ENCODE measurements around the gene TCP11L1. TPM values are rescaled to one million over a fixed set of nuclear protein-coding genes. Genes with fewer than 3 reads are reported as not detected.

The TCP11L1 gene, protein sequence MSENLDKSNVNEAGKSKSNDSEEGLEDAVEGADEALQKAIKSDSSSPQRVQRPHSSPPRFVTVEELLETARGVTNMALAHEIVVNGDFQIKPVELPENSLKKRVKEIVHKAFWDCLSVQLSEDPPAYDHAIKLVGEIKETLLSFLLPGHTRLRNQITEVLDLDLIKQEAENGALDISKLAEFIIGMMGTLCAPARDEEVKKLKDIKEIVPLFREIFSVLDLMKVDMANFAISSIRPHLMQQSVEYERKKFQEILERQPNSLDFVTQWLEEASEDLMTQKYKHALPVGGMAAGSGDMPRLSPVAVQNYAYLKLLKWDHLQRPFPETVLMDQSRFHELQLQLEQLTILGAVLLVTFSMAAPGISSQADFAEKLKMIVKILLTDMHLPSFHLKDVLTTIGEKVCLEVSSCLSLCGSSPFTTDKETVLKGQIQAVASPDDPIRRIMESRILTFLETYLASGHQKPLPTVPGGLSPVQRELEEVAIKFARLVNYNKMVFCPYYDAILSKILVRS
- total RNA-seq (2014; rRNA removed; shearing (Covaris generic)) = 12.4 and 18.5 TPM in 2 replicates

DNA sequence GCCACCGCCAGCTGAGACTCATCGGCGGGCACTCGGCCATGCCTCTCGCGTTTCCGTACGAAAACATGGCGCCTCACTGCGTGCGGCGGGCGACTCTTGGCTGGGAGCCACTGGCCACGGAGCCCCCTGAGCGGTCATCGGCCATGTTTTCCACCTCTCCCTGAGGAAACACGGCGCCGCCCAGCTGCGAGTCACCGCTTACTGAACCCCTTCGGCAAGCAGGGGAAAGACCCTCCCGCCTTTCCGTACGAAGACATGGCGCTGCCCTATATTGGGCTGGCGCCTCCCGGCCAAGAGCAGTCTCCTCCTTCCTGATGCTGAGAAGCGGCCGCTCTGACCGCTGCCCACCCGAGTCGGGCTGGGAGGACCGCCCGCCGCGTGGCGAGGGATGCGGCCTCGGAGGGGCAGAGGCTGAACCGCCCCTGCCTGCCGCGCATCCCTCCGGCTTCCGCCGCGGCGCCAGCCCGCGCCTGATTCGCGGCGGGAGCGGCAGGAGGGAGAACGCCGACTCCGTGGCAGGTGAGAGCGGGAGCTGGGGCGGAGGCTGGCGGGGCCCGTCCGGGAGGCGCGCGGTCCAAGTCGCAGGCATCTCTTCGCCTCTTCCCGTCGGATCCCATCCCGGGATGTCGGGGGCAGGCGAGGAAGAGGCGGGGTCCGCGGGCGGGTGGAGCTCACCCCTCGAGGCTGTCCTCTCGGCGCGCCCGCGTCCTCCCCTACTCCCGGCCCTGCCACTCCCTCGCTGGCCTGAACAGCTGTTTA, at the start of gene TCP11L1:
TCP11L1 (plus strand) TSS at position 299 of the 759 bp plus-strand sequence. CDS start 4,202 bp downstream, outside the sequence.
- DNase-seq (ENCODE audit: low read depth) = peak; percentile 86

DNA sequence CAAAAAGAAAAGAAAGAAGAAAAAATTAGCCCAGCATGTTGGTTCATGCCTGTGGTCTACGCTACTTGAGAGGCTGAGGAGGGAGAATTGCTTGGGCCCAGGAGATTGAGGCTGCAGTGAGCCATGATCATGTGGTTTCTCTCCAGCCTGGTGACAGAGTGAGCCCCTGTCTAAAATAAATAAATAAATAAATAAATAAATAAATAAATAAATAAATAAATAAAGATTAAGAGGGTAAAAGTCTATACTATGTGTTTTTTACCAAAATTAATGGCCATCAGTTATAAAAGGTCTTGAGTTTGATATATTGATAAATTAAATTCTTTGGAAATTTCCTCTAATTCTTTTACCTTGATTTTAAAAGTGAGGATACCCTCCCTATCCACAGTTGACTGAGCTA, 48.9 kb upstream of the TCP11L1 start:
- no peak for DNase-seq (ENCODE audit: low read depth)

DNA sequence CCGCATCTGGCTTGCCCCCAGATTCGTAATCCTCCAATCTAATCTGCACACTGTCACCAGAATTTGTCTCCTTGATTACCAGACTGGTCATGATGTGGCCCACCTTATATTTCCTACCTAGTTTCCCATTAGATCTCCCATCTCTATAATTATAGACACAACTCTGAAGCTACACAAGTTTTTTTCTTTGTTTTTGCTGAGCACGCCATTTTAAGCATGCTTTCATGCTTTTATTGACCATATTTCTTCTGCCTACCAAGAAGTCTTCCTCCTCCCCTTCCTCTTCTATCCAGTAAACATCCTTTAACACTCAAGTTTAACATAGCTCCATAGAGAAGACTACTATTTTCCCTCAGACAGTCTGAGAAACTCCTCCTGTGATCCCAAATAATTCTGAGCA, 47.9 kb upstream of the TCP11L1 start:
- no peak for DNase-seq (ENCODE audit: low read depth)

DNA sequence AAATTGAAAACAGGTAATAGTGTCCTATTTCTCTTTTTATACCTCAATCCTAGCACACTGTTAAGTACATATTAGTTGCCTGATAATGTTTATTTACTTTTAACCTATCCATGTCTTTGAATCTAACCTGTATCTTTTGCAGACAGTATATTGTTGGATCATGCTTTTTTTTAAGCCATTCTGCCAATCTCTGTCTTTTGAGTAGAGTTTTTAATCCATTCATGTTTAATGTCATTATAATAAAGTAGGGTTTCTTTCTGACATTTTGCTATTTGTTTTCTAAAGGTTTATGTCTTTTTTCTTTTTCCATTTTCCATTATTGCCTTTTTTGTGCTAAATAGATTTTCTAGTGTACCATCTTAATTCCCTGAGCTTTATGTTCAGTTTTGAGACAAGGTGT, 47.5 kb upstream of the TCP11L1 start:
- no peak for DNase-seq (ENCODE audit: low read depth)

DNA sequence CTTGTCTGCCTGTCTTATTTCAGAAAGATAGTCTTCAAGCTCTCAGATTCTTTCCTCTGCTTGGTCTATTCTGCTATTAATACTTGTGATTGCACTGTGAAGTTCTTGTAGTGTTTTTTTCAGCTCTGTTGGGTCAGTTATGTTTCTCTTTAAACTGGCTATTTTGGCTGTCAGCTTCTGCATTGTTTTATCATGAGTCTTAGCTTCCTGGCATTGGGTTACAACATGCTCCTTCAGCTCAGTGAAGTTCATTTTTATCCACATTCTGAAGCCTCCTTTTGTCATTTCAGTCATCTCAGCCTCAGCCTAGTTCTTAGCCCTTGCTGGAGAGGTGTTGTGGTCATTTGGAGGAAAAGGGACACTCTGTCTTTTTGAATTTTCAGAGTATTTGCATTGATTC, 39.2 kb upstream of the TCP11L1 start:
- peak; percentile 68 for DNase-seq (ENCODE audit: low read depth)

DNA sequence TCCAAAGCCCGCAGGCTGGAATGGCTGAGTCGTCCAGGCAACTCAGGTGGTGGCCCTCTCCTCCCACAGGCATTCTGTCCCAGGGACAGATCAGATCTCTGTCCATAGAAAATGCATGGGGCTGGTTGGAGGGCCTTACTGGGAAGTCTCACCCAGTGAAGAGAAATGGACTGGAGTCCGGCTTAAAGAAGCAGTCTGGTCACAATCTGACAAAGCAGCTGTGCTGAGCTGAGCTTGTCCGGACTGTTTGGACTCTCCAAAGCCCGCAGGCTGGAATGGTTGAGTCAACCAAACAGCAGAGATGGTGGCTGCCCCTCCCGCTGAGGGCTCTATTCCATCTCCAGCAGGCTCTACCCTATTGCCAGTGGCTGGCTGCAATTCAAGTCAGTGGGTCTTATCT, 38.1 kb upstream of the TCP11L1 start:
- peak; percentile 38 for DNase-seq (ENCODE audit: low read depth)

DNA sequence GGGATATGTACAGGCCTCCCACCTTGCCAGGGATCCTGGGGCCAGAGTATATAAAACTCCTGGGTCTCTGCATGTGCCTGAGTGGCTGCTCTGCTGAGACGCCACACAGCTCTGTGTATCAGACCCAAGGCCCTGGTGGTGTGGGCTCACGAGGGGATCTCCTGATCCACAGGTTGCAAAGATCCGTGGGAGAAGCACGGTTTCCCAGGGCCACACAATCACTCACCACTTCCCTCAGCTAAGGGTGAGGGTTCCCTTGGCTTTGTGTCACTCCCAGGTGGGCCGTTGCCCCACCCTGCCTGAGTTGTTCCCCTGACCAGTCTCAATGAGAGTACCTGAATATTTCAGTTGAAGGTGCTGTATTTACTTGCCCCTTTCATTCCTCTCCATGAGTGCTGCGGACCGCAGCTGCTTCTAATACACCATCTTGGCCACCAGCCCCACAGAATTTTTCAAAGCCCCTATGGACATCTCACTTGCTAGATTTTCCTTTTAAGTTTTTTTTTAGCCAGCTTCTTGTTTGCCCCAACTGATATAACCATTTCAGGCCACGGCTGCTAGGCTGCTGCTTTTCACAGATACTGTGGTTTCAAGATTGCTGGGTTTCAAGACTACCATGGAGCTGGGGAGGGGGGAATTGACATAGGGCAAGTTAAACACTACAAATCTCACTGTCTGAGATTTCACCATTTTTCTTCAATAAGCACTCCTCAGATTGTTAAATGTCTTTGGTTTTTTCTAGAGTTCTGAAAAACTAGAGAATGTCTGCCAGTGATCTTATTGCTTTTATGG, 37.4 kb upstream of the TCP11L1 start:
- DNase-seq (ENCODE audit: low read depth) = no peak

DNA sequence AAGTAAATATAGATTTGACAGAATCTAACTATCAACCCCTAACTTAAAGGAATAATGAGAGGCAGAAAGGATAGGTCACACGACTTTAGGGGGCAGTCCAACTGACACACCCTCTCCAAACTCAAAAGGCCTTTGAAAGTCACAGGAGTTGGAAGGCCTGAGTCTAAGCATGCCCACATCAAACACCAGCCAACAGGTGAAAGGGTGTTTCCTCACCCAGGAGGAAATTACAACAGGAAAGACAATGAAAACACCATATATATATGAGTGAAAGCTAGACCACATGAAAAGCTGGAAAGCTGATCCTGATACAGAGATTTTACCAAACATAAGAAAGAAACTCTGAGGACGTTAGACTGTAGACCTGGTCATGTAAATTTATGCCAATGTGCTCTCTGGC, 34.2 kb upstream of the TCP11L1 start:
- no peak for DNase-seq (ENCODE audit: low read depth)

DNA sequence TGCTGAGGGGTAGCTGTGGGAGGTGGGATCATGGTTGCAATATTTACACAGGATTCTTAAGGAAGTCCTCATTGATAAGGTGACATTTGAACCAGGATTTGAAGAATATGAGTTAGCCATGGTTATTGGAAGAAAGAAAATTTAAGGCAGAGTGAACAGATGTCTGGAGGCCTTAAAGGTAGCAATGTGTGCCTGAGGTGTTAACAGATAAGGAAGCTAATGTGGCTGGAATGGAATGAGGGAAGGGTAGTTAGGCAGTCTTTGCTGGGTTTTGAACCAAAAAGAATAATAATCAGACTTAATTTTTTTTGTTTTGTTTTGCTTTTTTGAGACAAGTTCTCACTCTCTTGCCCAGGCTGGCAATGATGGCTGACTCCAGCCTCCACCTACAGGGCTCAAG, 33.4 kb upstream of the TCP11L1 start:
- no peak for DNase-seq (ENCODE audit: low read depth)

DNA sequence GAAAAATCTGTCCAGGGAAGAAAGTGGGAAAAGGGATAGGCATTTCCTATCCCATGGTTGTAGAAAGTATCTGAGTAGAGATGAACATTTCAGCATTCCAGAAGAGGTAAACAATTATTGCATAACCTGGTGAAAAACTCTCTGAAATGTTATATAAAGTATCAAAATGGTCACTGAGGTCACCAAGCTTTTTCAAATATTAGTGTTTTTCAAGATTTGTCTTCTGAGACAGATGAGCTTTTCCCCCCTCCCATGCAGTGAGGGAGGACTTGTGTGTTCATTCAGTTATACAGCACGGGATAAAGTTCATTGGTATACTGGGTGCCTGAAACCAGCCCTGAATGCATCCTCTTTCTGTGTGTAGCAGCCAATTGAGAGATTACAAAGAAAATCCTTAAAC, 25.6 kb upstream of the TCP11L1 start:
- no peak for DNase-seq (ENCODE audit: low read depth)

DNA sequence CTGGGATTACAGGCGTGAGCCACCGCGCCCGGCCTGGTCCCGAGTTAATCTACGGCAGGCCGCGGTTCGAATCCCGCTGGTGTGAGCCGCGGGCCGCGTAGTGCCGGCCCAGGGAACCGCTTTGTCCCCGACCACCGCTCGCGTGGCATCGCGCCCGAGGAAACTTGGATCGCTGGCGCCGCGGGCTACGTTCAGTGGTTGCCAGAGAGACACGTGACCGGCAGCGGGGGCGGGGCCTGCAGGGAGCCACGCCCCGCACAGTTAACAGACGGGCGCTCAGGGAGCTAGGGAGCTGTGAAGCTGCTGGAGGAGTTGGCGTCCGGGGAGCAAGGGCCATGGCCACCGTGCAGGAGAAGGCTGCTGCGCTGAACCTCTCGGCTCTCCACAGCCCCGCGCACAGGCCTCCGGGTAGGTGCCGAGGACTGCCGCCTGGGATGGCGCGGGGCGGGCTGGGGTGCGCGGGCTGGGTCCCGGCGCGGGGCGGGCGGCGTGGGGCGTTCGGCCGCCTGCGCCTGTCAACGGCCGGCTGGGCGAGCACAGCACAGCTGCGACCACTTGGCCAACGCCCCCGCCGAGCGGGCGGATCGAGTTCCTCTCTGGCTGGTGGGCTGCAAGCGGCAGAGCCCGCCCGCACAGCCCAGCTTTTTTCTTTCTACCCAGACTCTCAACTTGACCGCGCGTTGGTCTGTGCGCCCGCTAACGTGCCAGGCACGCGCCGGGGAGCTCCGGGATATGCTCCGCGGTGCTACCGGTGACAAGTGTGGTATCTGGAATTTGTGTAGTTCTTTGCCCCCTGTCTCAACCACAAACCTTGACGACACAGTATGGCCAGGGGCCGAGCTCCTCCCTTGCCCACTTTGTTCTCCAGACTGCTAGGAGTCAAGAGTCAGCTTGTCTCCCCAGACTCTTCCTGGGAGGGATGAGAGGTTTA, 23.5 kb upstream of the TCP11L1 start, which contains the start of gene DEPDC7:
DEPDC7 (plus strand) TSS at position 258 of the 931 bp plus-strand sequence; CDS start at position 336, 78 bp downstream.
- peak; percentile 86 for DNase-seq (ENCODE audit: low read depth)

DNA sequence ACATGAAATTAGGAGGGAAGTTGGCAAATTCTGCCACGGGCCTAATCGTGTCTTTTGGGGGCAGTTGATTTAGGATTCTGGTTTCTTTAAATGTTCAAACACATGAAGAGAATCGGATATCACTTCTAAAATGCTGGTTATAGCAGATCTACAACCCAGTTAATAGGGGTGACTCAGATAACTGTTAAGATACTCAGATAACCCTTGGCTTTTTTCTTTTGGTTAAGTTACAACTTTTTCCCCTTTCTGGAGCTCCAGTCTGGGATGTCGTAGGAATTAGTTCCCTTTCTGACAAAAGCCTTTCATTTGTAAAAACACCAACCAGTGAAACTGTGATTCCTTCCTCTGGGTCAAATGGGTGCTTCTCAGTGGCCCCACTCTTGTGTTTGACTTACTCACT, 22.7 kb upstream of the TCP11L1 start:
- DNase-seq (ENCODE audit: low read depth) = peak; percentile 22

DNA sequence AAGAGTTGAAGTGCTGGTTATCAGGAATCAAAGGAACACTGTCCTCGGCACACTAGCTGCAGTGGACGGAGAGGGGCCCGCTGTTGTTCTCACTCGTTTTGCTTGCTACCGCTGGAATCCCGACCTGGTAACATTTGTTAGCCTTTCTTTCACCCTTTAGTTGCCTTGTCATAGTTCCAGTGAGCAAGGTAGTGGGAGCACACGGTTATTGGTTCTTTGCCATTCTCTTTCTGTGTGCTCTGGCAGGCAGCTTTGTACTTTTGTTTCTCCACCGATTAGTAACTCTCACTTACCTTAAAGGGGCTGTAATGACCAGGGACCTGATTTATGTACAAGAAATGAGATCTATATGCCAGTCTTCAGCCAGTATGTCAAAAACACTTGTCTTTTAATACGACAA, 21.9 kb upstream of the TCP11L1 start:
- no peak for DNase-seq (ENCODE audit: low read depth)

DNA sequence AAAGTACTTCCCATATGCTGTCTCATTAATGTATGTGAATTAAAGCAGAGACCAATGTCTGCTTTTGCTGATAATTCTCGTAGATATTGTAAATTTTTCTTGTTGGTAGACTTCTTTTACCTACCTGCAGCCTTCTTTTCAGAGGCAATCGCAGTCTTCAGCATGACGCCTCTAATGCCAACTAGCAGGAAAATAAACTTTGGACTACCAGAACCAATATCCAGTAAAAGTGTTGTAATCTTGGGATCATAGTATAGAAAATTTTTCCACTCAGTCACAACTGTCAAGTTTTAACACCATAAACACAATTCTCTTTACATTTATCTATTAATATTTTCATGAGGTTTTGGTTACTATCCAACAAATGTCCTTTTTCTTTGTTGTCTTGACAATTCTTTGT, 21.4 kb upstream of the TCP11L1 start:
- no peak for DNase-seq (ENCODE audit: low read depth)

DNA sequence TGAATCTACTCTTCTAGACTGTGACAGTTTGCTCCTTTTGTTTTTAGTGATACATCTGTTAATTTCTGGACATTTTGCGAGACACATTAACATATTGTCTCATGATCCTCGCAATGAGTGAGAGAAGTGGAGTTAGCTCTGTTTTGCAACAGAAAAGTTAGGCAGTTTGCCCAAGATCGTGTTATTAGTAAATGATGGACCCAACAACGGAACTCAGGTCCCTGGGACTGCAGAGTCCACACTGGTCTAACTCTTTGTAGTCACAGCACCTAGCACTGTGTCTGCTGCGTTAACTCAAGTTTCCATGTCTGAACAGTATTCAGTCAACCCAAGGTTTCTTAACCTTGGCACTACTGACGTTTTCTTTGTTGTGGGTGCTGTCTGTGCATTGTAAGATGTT, 20.5 kb upstream of the TCP11L1 start:
- DNase-seq (ENCODE audit: low read depth) = no peak

DNA sequence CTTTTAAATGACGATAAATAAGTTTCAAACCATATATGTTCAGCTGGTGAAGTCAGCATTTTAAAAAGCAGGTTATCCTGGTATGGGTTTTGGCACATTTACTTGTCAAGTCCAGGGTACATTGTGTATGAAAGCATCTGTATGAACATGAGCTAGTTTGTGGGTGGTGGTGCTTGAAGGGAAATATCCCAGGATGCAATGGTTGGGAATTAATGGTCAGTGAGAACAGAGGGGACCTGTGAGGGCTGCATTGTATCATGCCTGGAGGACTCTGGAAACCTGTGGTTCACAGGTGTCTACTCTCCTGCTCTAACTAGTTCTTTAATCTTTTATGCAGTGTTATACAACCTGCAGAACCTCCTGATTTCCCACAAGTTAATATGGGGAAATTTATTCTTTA, 17.9 kb upstream of the TCP11L1 start:
- no peak for DNase-seq (ENCODE audit: low read depth)

DNA sequence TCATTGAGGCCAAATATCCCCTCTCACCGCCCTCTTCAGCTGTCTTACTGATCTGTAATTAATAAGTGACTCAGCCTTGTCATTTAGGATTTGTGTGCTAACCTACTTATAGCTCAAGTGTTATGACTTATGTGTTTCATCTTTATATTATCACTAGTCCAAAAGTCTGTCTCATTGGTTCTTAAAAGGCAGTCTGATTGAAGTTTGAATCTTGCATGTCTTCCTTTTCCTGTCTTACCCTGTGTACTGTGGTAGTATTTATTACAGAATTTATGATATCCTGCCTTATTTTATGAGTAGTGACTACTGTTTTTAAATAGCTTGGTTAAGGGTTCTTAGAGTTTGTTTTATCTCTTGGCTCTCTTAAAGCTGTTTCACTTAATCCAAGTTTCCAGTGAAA, 17.4 kb upstream of the TCP11L1 start:
- no peak for DNase-seq (ENCODE audit: low read depth)

DNA sequence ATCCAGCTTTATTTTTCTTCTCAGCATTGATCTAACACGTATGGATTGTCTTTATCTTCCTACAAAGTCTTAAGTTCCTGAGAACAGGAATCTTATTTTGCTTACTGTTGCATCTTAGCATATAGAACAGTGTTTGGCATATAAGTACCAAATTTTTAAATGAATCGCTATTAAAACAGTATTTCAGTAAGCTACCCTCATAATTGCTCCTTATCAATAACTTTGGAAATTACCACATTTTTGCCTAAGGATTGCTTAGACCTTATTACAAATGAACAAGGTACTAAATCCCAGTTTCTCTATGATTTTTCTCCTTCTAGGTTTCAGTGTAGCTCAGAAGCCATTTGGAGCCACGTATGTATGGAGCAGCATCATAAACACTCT, 14.0 kb upstream of the TCP11L1 start:
- DNase-seq (ENCODE audit: low read depth) = no peak

DNA sequence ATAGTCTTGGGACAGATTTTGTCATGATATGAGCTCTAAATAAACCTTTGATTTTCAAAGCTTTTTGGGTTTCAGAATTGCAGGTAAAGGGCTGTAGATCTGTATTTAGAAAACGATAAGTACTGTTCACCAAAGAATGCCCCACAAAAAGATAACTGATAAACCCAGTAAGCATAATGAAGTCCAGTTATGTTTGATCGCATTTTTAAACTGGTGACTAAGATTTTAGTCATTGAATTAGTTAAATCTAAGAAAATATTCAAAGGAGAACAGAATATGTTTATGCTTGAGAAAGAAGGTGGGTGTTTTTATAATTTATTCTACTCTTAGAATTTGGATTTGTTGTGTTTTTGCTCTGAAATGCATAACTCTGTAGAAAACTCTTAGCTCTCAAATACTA, 12.1 kb upstream of the TCP11L1 start:
- DNase-seq (ENCODE audit: low read depth) = no peak

DNA sequence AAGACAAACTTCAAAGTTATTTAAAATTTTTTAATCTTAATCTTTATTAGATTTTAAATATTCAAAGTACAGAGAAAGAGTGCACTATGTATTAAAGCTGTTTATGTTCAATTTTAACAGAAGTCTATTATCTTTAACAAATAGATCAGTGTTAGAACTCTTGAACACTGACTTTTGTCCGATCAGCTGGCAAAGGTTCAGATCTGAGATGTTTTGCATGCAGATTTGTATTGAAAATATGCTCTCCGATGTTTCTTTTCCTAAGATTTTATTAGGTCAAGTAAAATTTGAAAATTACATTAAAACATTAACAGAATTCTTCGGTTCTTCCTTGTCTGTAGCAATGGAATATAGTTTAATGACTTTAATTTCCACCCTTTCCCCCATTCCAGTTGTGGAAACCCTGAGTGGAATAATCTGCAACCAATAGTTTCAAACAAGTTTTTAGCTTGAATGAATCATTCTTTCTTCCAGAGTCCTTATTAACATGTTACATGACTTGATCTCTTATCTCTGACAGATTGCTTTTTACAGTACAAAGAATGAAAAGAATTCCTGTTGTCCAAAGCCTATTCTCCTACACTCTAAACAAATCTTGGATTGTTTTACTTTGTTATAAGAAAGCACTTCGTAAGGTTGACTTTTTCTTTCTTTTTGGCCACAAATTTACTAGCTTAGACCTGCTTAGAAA, 11.4 kb upstream of the TCP11L1 start:
- peak; percentile 2 for DNase-seq (ENCODE audit: low read depth)
